Measurements from ENCODE around the gene EDDM13. TPM values are rescaled to one million over a fixed set of nuclear protein-coding genes. Genes with fewer than 3 reads are reported as not detected.

Gene EDDM13
- total and polyA plus RNA-seq, 2 of the 13 experiments (the other 11 are each of a cell fraction or from before 2014, with no cell fraction given) = not detected

- ChIA-PET POLR2A (interaction anchor here (1.5 to 1.9 kb wide), 3 partner anchors 57 to 176 kb away, joined by 3 to 7 read pairs (median 4); no protein-coding TSS in a partner anchor), CTCF (ENCODE audit: low intra/inter-chr PET ratio, low total read pairs) (interaction anchor here (0.7 to 3.5 kb wide), 7 partner anchors 56 to 187 kb away, joined by 3 to 46 read pairs (median 4); no protein-coding TSS in a partner anchor)
- H3K9ac ChIP-seq (ENCODE audit: insufficient read depth, low read depth, low read length) = no peak overlapping the region
- peak; percentile 64 for ATAC-seq
- H3K4me1 ChIP-seq (ENCODE audit: insufficient read depth, low read length) = no peaks in the 10 kb centered on the region
- H3K9me3 ChIP-seq (ENCODE audit: low read length) = no peaks in the 10 kb centered on the region
- peak; percentile 35 for DNase-seq (ENCODE audit: low spot score)
- H3K36me3 ChIP-seq (replicated peaks in 1 of 2; ENCODE audit: control insufficient read depth in 1 of 2, insufficient read depth in 2 of 2, low read length in 2 of 2) = no peaks in the 10 kb centered on the region; a peak in 1 of 5 replicates
- H3K4me3 ChIP-seq (replicated peaks in 1 of 3; ENCODE audit: insufficient read depth in 1 of 3, low read depth in 2 of 3, low read length in 3 of 3) = no peak overlapping the region
- no peak for FAIRE-seq
- H2AFZ ChIP-seq (ENCODE audit: low read length) = no peak overlapping the region
- no peak overlapping the region for H3K27ac ChIP-seq (ENCODE audit: extremely low read length, insufficient read depth, low read length)
- WGBS (ENCODE audit: low lambda C conversion rate) = 90% methylated on average over 7 of the region's 10 CpGs
- H3K79me2 ChIP-seq (ENCODE audit: insufficient read depth, low read length) = no peaks in the 10 kb centered on the region
- in situ Hi-C loops (cut with HindIII; ENCODE audit: extremely low pct_ligation_motif_present, low pct_unique_long_range_greater_than_20kb) (loop anchor here (5.0 kb wide), 1 partner anchor 79 kb away; no protein-coding TSS in a partner anchor), intact Hi-C loops (cut with micrococcal nuclease; ENCODE audit: unreplicated experiment) (loop anchor here (1.0 kb wide), 1 partner anchor 80 kb away; no protein-coding TSS in a partner anchor)
- H4K20me1 ChIP-seq (ENCODE audit: insufficient read depth, low read length) = no peaks in the 10 kb centered on the region
- H3K4me2 ChIP-seq (ENCODE audit: low read depth, low read length) = no peak overlapping the region
- H3K27me3 ChIP-seq (ENCODE audit: control insufficient read depth in 1 of 2, insufficient read depth in 2 of 2, low read length in 2 of 2) = no peaks in the 10 kb centered on the region
- no TSS peak for BruUV-seq (replicated peaks)
- TF ChIP-seq DR1 (CRISPR knock-in tag; IDR thresholded peaks at IDR 0.05) (no peak), ZNF317 (CRISPR knock-in tag; IDR thresholded peaks at IDR 0.05) (no peak), YY1 (IDR thresholded peaks at IDR 0.05; ENCODE audit: insufficient read depth, insufficient replicate concordance, low read depth, low read length) (peak; percentile 78), HDAC6 (IDR thresholded peaks at IDR 0.05; ENCODE audit: low read depth, low read length) (no peak), RAD21 (CRISPR knock-in tag; IDR thresholded peaks at IDR 0.05) (0 out of 2 replicates have a peak, but pooled peaks have one; percentile 32), ZBTB33 (CRISPR knock-in tag; IDR thresholded peaks at IDR 0.05) (peak; percentile 99)
- TF ChIP-seq, protein P1, sequence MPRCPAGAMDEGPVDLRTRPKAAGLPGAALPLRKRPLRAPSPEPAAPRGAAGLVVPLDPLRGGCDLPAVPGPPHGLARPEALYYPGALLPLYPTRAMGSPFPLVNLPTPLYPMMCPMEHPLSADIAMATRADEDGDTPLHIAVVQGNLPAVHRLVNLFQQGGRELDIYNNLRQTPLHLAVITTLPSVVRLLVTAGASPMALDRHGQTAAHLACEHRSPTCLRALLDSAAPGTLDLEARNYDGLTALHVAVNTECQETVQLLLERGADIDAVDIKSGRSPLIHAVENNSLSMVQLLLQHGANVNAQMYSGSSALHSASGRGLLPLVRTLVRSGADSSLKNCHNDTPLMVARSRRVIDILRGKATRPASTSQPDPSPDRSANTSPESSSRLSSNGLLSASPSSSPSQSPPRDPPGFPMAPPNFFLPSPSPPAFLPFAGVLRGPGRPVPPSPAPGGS (CRISPR knock-in tag; IDR thresholded peaks at IDR 0.05) = no peak
- TF ChIP-seq, protein P2, sequence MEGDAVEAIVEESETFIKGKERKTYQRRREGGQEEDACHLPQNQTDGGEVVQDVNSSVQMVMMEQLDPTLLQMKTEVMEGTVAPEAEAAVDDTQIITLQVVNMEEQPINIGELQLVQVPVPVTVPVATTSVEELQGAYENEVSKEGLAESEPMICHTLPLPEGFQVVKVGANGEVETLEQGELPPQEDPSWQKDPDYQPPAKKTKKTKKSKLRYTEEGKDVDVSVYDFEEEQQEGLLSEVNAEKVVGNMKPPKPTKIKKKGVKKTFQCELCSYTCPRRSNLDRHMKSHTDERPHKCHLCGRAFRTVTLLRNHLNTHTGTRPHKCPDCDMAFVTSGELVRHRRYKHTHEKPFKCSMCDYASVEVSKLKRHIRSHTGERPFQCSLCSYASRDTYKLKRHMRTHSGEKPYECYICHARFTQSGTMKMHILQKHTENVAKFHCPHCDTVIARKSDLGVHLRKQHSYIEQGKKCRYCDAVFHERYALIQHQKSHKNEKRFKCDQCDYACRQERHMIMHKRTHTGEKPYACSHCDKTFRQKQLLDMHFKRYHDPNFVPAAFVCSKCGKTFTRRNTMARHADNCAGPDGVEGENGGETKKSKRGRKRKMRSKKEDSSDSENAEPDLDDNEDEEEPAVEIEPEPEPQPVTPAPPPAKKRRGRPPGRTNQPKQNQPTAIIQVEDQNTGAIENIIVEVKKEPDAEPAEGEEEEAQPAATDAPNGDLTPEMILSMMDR (CRISPR knock-in tag; IDR thresholded peaks at IDR 0.05) = peak; percentile 76
- TF ChIP-seq, protein P3, sequence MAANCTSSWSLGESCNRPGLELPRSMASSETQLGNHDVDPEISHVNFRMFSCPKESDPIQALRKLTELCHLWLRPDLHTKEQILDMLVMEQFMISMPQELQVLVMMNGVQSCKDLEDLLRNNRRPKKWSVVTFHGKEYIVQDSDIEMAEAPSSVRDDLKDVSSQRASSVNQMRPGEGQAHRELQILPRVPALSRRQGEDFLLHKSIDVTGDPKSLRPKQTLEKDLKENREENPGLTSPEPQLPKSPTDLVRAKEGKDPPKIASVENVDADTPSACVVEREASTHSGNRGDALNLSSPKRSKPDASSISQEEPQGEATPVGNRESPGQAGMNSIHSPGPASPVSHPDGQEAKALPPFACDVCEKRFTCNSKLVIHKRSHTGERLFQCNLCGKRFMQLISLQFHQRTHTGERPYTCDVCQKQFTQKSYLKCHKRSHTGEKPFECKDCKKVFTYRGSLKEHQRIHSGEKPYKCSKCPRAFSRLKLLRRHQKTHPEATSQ (CRISPR knock-in tag; IDR thresholded peaks at IDR 0.05; ENCODE audit: borderline replicate concordance) = peak; percentile 35; the same call in 1 of the 2 replicates
Measured at GRCh38 chr19:56252699-56253422, 19.7 kb upstream of the EDDM13 start.
